Activated T-helper 1 cell treated with anti-CD3 and anti-CD28 coated beads, Interleukin-2, amount 50 U/mL, for 16 hours (primary cell): ENCODE measurements around the gene CHST1.

Experiments
- DNase-seq, 2 donors: peaks; one replicate each; pipeline ENCODE4 v3.0.0-alpha.2; 2020; ENCODE audit warnings: low read depth in 1 of 2, low spot score in 1 of 2

CHST1 gene

GRCh38 chr11:45609337-45609736, 56.1 kb downstream of the CHST1 start:
- no peak for DNase-seq

GRCh38 chr11:45607995-45608394, 57.4 kb downstream of the CHST1 start:
- DNase-seq = no peak

GRCh38 chr11:45606514-45607281, 58.7 kb downstream of the CHST1 start:
- no peak for DNase-seq

GRCh38 chr11:45605051-45605450, 60.4 kb downstream of the CHST1 start:
- no peak for DNase-seq

GRCh38 chr11:45603946-45604682, 61.3 kb downstream of the CHST1 start:
- no peak for DNase-seq

- DNase-seq = no peak
These were observed 66.1 kb downstream of the CHST1 start for GRCh38 chr11:45599161-45599943.
